HPDE6-E6E7 (cell line): ENCODE data around the gene ISCU.

Experiments
- DNase-seq: peaks from one replicate; pipeline ENCODE4 v3.0.0; 2011; ENCODE audit warnings: missing footprints; ENCODE audit errors: extremely low spot score

Gene ISCU

GRCh38 chr12:108562348-108563135, at the start of gene ISCU:
Gene ISCU (plus strand): TSS chr12:108562596. CDS start chr12:108562623, 27 bp downstream.
- DNase-seq = peak; percentile 86

- no peak for DNase-seq
These were observed 47.9 kb upstream of the ISCU start for GRCh38 chr12:108514468-108514972.

- peak; percentile 97 for DNase-seq
These were observed 47.2 kb upstream of the ISCU start, which contains the start of gene FICD for GRCh38 chr12:108514973-108515814. Gene FICD (plus strand): TSS chr12:108515277. CDS start chr12:108516973, 1,696 bp downstream.

GRCh38 chr12:108515916-108516315, 46.5 kb upstream of the ISCU start:
- DNase-seq = no peak

DNA sequence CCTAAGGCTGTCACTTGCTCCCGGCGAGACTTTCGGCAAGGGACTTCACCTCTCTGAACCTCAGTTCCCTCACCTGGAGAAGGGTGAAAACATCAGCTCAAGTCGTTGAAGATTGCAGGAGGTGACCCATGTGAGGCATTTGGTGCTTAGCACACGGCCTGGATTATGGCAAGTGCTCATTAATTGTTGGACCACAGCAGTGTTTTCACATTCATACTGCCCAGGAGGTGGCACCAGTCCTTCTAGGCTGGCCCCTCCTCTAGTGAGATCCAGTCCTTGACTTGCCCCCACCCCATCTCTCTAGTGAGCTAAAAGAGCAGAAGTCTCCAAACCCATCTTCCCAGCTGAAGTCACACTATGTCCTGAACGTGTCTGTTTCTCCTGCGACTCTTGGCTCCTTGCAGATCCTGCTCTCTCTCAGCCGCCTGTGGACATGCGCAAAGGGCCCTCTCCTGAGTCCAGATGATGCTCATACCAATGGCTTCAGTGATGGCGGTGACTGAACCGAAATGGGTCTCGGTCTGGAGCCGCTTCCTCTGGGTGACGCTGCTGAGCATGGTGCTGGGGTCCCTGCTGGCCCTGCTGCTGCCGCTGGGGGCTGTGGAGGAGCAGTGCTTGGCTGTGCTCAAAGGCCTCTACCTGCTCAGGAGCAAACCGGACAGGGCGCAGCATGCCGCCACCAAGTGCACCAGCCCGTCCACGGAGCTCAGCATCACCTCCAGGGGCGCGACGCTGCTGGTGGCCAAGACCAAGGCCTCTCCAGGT, 45.7 kb upstream of the ISCU start:
- no peak for DNase-seq

DNA sequence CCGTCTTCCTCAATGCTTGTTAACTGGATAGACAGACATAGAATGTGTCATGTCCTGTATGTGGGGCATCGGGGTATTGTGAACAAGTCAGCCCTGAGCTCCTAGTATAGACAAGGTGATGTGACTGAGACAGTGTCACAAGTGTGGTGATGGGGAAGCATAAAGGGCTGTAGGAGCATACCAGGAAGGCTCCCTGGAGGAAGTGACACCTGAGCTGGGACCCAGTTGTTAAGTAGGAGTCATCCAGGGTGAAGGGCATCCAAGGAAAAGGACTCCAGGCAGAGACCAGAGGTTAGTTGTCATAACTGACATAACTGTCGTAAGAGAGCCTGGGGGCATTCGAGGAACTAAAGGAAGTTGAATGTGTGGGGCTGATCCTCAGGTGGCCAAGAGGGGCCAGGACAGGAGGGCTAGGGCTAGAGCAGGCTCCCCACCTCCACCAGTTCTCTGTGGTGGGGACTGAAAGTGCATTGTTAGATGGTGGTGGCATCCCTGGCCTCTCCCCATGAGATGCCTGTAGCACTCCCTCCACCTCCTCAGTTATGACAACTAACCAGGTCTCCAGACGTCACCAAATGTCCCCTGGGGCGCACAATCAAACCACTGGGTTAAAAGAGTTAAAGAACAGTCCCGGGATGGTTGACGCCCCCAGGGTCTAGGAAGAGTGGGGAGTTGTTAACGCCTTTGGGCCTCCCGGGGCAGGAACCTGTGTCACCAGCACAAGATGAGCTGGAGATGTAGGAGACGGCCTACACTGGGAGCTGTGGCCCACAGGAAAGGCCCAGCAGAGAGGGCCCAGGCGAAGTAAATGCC, 44.9 kb upstream of the ISCU start:
- no peak for DNase-seq

DNA sequence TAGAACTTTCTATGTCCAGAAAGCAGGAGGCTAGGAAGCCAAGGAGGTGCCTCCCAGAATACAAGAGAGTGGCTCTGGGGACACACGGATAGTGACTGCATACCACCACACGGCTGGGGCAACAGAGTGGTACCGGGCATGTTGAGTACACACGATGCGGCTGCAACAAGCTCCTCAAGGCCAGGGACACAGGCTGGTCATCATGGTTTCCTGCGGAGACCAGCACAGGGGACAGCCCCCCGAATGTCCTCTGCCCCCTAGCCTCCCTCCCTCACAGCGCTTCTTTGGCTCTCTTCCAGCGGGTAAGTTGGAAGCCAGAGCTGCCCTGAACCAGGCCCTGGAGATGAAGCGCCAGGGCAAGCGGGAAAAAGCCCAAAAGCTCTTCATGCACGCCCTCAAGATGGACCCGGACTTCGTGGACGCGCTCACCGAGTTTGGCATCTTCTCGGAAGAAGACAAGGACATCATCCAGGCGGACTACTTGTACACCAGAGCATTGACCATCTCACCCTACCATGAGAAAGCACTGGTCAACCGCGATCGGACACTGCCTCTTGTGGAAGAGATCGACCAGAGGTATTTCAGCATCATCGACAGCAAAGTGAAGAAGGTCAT, 44.2 kb upstream of the ISCU start:
- no peak for DNase-seq

DNA sequence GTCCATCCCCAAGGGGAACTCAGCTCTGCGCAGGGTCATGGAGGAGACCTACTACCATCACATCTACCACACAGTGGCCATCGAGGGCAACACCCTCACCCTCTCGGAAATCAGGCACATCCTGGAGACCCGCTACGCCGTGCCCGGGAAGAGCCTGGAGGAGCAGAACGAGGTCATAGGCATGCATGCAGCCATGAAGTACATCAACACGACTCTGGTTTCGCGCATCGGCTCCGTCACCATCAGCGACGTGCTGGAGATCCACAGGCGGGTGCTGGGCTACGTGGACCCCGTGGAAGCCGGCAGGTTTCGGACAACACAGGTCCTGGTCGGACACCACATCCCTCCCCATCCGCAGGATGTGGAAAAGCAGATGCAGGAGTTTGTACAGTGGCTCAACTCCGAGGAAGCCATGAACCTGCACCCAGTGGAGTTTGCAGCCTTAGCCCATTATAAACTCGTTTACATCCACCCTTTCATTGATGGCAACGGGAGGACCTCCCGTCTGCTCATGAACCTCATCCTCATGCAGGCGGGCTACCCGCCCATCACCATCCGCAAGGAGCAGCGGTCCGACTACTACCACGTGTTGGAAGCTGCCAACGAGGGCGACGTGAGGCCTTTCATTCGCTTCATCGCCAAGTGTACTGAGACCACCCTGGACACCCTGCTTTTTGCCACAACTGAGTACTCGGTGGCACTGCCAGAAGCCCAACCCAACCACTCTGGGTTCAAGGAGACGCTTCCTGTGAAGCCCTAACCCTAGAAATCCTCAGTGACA, 43.5 kb upstream of the ISCU start:
- no peak for DNase-seq

DNA sequence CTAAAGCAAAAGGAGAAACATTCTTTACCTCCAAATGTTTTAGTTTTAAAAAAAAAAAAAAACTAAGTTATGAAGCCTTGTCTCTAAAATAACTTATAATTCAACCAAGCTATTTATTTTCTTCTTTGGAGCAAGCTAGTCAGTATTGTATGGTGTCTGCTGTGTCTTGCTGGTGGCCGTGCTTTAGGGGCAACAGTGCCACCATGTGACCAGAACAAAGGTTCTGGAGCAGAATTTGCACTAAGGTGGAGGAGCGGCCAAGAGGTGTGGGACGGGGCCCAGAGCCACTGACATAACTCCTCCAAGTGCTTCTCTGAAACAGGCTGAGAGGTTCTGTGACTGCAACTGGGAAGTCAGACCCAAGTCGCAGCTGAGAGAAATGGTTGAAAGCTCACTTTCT, 42.8 kb upstream of the ISCU start:
- no peak for DNase-seq

DNA sequence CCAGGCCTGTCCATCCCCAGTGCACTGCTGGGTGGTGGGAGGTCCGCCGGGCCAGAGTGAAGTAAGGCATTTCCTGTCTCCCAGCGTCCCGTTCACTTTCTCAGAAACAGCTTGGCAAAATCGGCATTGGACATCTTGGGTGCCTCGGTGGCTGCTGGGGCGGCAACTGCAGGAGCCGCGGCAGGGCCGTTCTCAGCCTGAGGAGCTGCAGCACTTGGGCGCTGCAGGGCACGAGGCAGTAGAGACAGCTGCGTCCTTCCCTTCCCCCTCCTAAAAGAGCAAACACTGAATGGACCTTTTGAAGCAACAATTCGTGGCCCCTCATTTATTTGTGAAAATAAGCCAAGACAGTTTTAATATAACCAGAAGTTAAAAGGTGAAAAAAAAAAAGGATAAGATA, 39.0 kb upstream of the ISCU start:
- no peak for DNase-seq

DNA sequence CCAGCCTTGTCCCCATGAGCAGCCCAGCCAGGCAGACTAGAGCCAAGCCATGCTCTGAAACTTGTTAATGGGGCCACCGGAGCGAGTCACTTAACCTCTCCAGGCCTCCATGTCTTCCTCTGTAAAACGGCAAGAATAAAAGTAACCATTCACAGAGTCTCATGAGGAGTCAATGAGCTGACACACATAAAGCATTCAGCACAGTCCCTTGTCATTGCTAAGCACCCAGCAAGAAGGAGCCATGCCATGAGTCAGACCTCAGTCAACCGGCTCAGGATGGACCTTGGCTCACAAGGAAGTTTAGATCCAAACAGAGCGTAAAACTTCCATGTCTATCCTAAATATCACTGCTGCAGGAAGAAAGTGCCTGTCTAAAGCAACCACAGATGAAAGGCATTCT, 36.7 kb upstream of the ISCU start:
- DNase-seq = no peak

- DNase-seq = no peak
These were observed 35.8 kb upstream of the ISCU start for GRCh38 chr12:108526482-108527165.

GRCh38 chr12:108527166-108527496, 35.3 kb upstream of the ISCU start:
- no peak for DNase-seq

DNA sequence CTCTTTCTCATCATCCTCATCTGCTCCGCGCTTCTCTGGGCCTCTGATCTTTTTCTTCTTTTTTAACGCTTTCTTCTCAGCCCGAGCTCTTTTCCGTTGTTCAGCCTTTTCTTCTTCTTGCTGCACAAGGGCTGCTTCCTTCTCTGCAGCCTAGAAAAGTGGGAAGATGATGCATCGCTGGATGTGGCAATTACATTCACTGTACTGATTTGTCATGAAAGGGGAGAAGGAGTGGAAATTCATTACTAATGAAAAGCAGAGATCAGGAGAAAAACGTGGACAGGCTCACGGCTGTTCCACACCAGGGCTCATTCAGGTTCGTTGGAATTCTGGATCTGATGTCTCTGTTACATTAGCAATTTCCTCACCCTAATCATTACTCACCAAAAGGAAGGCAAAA, 32.2 kb upstream of the ISCU start:
- DNase-seq = no peak

GRCh38 chr12:108531929-108532848, 30.2 kb upstream of the ISCU start:
- no peak for DNase-seq

DNA sequence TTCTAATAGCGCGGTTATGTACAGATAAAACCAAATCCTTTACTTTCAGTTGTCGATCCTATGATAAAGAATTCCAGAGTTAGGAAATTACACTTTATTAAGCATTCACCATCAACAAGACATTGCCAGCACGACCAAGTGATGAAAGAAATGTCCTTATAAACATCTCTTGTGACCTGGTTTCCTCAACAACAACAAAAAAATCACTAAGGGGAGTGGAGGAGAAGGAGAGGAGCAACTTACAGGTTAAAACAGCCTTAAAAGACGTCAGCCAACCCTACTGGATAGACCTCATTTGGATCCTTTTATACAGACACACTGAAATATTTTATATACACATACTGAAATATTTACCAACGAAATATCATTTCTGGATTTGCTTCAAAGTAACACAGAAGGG, 24.2 kb upstream of the ISCU start:
- DNase-seq = no peak

DNA sequence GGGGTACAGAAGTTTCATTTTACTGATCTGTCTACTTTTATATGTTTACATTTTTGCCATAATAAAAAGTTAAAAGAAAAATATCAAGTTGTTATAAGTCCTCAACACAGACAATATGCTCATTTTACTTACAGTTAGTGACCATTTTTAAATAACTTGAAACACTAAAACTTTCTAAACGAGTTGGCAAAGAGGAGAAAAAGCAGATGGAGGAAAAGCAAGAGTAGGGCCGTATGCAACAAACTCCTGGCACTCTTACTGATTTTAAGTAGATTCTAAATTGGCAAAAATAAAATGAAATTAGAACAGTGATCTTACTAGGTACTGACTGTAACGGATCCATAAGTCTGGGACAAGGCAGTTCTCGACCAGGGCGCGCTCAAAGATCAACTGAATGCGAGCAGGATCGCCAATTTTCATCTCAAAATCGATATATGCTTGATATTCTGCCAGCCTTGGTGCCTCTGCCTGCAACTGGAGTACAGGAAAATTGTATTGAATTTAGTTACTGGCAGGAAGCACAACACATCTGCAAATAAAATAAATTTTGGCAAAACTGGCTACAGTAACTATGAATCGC, 23.7 kb upstream of the ISCU start:
- DNase-seq = no peak

GRCh38 chr12:108542320-108542719, 20.1 kb upstream of the ISCU start:
- no peak for DNase-seq
